GM23248 (cell line): ENCODE data around the gene SHH.

Experiments used
- EZH2 ChIP-seq: fragments of 200-600 bp; sonication (generic); IDR thresholded peaks from 2 replicates; pipeline ENCODE4 v1.6.1; 2018; ENCODE audit warnings: antibody characterized with exemption, mild to moderate bottlenecking; ENCODE audit not compliant: insufficient read depth, poor library complexity, severe bottlenecking
- EZH2phosphoT487 ChIP-seq: fragments of 200-600 bp; sonication (generic); IDR thresholded peaks from 2 replicates; pipeline ENCODE4 v1.6.1; 2018; ENCODE audit warnings: antibody characterized with exemption, moderate library complexity, mild to moderate bottlenecking, low read depth; ENCODE audit not compliant: insufficient read depth

DNA sequence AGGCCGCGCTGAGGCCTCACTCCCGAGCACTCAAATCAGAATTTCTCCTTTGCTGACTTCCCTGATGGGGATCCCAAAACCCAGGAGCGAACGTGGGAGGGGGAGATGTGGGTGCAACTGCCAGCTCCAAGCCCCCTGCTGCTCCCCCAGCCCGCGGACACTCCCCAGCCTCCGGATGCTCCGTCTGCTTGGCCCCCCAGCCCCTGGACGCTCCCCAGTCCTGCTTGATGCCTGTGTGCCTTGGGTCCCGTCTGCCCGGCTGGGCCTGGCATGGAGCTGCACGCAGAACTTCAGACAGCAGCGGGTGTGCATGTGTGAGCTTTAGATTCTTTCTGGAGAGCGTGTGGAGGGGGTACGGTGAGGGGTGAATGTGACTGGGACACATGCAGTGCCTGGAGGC, 4.7 kb upstream of the SHH start:
- TF ChIP-seq EZH2phosphoT487 (no peak), EZH2 (no peak)
